NCI-H128 (cell line): ENCODE data around the gene MTRFR.

Experiments
- DNase-seq: peaks from one replicate; lab custom pipeline; 2025; ENCODE audit not compliant: unreplicated experiment; lab: John Stamatoyannopoulos, UW

The MTRFR gene

DNA sequence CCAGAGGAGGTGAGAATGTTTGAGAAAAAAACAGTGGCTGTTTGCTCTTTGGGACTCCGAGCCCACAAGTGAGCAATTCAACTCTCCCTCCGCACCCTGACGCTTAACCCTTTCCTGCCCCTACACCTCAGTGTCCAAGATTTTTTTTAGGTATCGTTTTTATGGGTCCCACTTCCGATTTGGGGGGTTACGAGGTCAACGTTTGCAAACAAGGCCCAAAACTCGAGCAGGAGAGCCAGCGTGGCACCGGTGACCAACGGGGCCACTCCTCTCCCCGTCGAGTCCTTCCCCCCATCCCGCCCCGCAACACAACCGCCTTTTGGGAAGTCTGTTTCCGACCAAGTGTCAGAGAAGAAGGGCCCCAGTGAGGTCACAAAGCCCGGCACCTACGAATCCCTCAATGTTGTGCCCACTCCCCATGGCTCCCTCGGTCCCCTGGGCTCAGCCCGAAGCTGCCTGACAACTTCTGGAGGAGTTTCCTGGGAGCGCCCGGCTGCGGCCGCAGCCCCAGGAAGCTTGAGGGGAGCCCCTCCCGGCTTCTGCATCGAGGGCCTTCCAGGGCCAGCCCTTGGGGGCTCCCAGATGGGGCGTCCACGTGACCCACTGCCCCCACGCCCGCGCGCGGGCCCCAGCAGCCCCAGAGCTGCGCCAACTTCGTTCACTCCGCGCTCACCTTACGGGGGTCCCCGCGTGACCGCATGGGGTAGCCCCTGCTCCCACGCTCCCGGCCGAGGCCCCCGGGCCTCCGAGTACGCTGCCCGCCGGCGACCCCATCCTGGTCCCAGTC is 37.2 kb downstream of the MTRFR start:
- DNase-seq = no peak

- DNase-seq = no peak
Measured at GRCh38 chr12:123271001-123271668, 37.9 kb downstream of the MTRFR start.

GRCh38 chr12:123273166-123273565 is 39.9 kb downstream of the MTRFR start:
- DNase-seq = no peak

GRCh38 chr12:123278101-123278627 is 44.9 kb downstream of the MTRFR start:
- DNase-seq = no peak

- no peak for DNase-seq
Measured at GRCh38 chr12:123280971-123281370, 47.7 kb downstream of the MTRFR start.

DNA sequence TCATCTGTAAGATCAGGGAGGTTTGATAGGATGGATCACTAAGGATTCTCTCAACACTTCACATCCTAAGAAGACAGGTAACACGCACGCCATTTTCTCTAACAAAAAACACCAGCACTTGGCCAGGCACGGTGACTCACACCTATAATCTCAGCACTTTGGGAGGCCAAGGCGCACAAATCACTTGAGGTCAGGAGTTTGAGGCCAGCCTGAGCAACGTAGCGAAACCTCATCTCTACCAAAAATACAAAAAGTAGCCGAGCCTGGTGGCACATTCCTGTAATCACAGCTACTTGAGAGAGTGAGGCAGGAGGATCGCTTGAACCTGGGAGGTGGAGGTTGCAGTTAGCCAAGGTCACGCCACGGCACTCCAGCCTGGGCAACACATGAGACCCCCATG is 48.9 kb downstream of the MTRFR start:
- DNase-seq = no peak

DNA sequence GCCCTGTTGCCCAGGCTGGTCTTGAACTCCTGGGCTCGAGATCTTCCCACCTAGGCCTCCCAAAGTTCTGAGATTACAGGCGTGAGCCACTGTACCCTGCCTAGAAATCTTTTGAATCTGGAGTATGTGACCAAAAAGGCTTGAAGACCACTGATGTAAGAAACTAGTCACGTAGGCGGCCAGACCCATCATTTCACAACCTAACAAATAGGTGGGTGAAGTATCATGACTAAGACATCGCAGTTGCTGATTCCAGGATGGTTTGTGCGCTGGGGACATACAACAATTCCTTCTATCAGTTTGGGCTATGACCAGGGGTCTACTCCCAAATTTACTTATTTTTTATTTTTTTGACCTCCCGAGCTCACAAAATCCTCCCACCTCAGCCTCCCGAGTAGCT is 50.2 kb downstream of the MTRFR start:
- DNase-seq = no peak

GRCh38 chr12:123284669-123285068 is 51.4 kb downstream of the MTRFR start:
- DNase-seq = no peak

- DNase-seq = no peak
Measured at GRCh38 chr12:123286652-123287373, 53.6 kb downstream of the MTRFR start.

DNA sequence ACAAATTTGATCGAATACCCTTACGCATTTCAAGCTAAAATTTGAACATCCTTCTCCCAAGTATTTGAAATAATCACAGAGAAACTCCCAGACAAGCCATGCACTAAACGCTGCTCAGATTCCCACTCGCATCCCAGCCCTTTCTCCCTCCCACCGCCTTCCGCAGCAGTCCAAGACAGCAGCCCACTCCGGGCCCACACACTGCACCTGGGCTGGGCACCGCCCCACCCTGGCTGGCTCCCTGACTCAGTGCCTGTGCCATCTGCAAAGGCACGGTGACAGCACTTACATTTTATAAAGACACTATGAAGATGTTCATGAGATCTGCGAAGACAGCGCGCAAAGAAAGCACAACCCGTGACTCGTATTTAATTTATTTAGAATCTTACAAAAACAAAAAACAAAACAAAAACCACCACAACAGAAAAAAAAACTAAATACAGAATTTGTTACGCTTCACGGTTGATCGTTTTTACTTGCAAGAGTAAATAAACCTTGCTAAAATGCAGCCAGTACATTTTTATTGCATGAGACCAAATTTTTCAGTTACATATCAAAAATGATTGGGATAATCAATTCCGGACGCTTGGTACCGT is 55.6 kb downstream of the MTRFR start:
- DNase-seq = no peak

DNA sequence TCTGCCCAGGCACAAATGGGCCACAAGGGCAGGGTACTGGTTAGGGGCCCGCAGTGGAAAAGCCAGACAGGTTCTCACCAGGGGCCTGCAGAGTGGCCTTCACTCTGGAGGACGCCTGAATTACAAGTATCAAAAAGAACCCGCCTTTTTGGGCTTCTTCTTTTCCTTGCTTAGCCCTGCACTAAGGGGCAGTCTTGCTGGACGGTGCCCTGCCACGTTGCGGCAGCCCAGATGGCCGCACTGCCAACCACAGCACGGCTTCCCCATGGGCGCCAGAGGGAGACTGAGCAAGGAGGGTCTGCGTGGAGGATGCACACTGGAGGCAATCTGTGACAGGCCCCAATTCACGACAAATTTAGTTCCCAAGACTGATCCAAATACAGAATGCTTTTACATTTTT is 56.7 kb downstream of the MTRFR start:
- no peak for DNase-seq

- DNase-seq = no peak
Measured at GRCh38 chr12:123293178-123293760, 60.0 kb downstream of the MTRFR start.

- no peak for DNase-seq
Measured at GRCh38 chr12:123305136-123305535, 71.9 kb downstream of the MTRFR start.

DNA sequence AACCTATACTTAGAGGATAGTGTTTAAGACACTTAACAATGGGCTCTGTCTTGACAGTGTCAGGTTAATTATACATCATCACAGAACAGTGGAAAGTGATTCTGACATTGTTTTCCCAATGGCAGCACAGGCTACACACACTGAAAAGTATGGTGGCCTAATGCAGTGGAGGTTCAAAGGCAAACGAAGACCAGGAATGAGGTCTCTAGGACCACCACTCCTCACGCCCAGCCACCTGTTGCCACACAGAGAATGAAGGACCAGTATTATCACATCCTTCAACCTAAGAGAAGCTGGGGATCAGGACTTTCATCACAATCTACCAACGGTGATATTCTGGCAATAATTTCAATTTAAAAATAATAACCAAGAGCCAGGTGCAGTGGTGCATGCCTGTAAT is 73.0 kb downstream of the MTRFR start:
- no peak for DNase-seq
